Heart right ventricle (tissue), 16 donors: Measurements from ENCODE around the gene RGS9BP. TPM values are rescaled to one million over a fixed set of nuclear protein-coding genes. Genes with fewer than 3 reads are reported as not detected.
A peak's percentile ranks its signal among the peaks of the same experiment; 100 is the strongest.

Source experiments
- ATAC-seq, 8 donors: fragments of 200-7000 bp; cut with Tn5 transposase; one replicate each; pipeline ENCODE4 v1.9.1; 2020; ENCODE audit warnings: mild to moderate bottlenecking in 8 of 8, moderate library complexity in 8 of 8, moderate number of reproducible peaks in 1 of 8
- DNase-seq, 2 donors: peaks; one replicate each; pipeline ENCODE4 v3.0.0-alpha.2; 2020
- H3K27ac ChIP-seq, 10 donors: fragments of 200-600 bp; sonication (generic) in 2 of 10; one replicate each; pipeline versions ENCODE4 v1.5.0 to v1.8.0; 2020 to 2022; ENCODE audit warnings: mild to moderate bottlenecking in 3 of 10
- H3K27me3 ChIP-seq, 7 donors: fragments of 200-600 bp; one replicate each; pipeline ENCODE4 v1.8.0; 2021 to 2022; ENCODE audit warnings: mild to moderate bottlenecking in 2 of 7
- H3K36me3 ChIP-seq, 9 donors: fragments of 200-600 bp; sonication (generic) in 1 of 9; one replicate each; pipeline versions ENCODE4 v1.5.0 to v1.8.0; 2020 to 2022; ENCODE audit warnings: mild to moderate bottlenecking in 2 of 9
- H3K4me1 ChIP-seq, 9 donors: fragments of 200-600 bp; sonication (generic) in 1 of 9; one replicate each; pipeline versions ENCODE4 v1.5.0 to v1.8.0; 2020 to 2022; ENCODE audit warnings: mild to moderate bottlenecking in 4 of 9
- H3K4me3 ChIP-seq, 10 donors: fragments of 200-600 bp; sonication (generic) in 2 of 10; one replicate each; pipeline versions ENCODE4 v1.5.0 to v1.8.0; 2020 to 2022; ENCODE audit warnings: mild to moderate bottlenecking in 7 of 10, moderate library complexity in 2 of 10
- H3K9me3 ChIP-seq, 11 donors: fragments of 200-600 bp in 10 of 11; sonication (generic) in 2 of 11; one replicate each; pipeline versions ENCODE4 v1.5.0 to v1.8.0; 2013 to 2022; ENCODE audit warnings: mild to moderate bottlenecking in 2 of 11, control low read depth in 1 of 11, moderate library complexity in 1 of 11
- CTCF ChIP-seq, 9 donors: fragments of 200-600 bp; sonication (generic) in 2 of 9; IDR thresholded peaks; one replicate each; pipeline versions ENCODE4 v1.5.0 to v1.8.0; 2021 to 2022; ENCODE audit warnings: antibody characterized with exemption in 9 of 9, mild to moderate bottlenecking in 5 of 9, moderate library complexity in 1 of 9
- WGBS, 2 donors: extraction: QIAGEN DNeasy Blood & Tissue Kit; methylation state at CpG; one replicate each; pipeline ENCODE4 v1.1.7; 2013; ENCODE audit warnings: inconsistent platforms in 1 of 2; 5-methylcytosine and 5-hydroxymethylcytosine counted together
- intact Hi-C, 10 donors: fragments of 100-400 bp; cut with DNase I; formaldehyde crosslinking; loops; one replicate each; pipeline versions ENCODE4 v1.11.1 to v1.14.2; 2022
- polyA plus RNA-seq, 2 donors: library from polyadenylated mRNA; stranded (reverse); fragments of 200-250 nt; gene quantifications; one replicate each; pipeline ENCODE4 v1.2.3, GENCODE V29; 2013
- total RNA-seq, 10 donors: library from RNA; stranded (reverse); fragmentation: NEBNext Ultra II Directional in 3 of 10; extraction: Animal tissue kit (Norgen Biotek cat#: 25700) in 3 of 10; gene quantifications; one replicate each; pipeline versions ENCODE4 v1.2.1 to v1.2.4, GENCODE V29; 2021 to 2023
- donor health status: Arrhythmogenic right ventricular cardiomyopathy.
- donor health status: ischemic (EF 13 %, LVEDD 7.1; RV severe dilation, severe dysfunction).
- donor health status: healthy with polysubstance abuse.
- donor health status: DM: no; HTN: yes; CAD: no.
- donor health status: DM: no; HTN: no; CAD: no.
- donor health status: ischemic (EF 25% LVEDD 6.9; RV normal size, moderate dysfunction).
- donor health status: ischemic (EF 25% LVEDD 5.7; RV mildly dilated, moderate dysfunction).
- donor health status: healthy.
- donor health status: DM: yes; HTN: yes; CAD: no.
- donor health status: Ischemic cardiomyopathy.
- donor health status: ischemic (EF 35%, LVEDD 5.7; RV mildly dilated, moderate dysfunction).
- donor health status: nonischemic (EF 11% LVEDD 7.7; RV severe dilation, severe dysfunction).
- donor health status: DM: yes; HTN: yes; CAD: no.
- donor health status: PGD.
- donor health status: ischemic (EF 29% LVEDD 5.4; RV normal size, mild dysfunction).
- donor health status: nonischemic (EF 23%, LVEDD 6.1; RV moderate dilation, normal function).

RGS9BP gene
- total and polyA plus RNA-seq, 12 donors, result 0.43 to 13.5 (median 4.2) TPM

- Histone ChIP-seq H3K4me3 (peak overlapping the region in 6 of 10 donors; percentile 81 to 97 (median 88)), H3K27ac (no peak overlapping the region), H3K36me3 (peaks cover 0 to 4% (median 0%) of the 10 kb centered on the region in 9 donors), H3K27me3 (peaks cover 0 to 30% (median 8%) of the 10 kb centered on the region in 7 donors), H3K4me1 (peaks cover 4 to 59% (median 38%) of the 10 kb centered on the region in 9 donors), H3K9me3 (no peaks in the 10 kb centered on the region)
- 88 to 92% methylated on average over 10 of the region's 10 CpGs for WGBS, 2 donors
- no peak for DNase-seq
- TF ChIP-seq CTCF (IDR thresholded peaks at IDR 0.05), result no peak
- no peak for ATAC-seq
- intact Hi-C loops, result no loop called here
These were observed 2.1 kb upstream of the RGS9BP start for GRCh38 chr19:32673573-32673972.

- ATAC-seq, result no peak
- Histone ChIP-seq H3K36me3 (peaks cover 0 to 4% (median 0%) of the 10 kb centered on the region in 9 donors), H3K9me3 (no peaks in the 10 kb centered on the region), H3K4me1 (peaks cover 4 to 57% (median 38%) of the 10 kb centered on the region in 9 donors), H3K27me3 (peaks cover 0 to 33% (median 8%) of the 10 kb centered on the region in 7 donors), H3K27ac (peak overlapping the region in 9 of 10 donors; percentile 81 to 90 (median 85)), H3K4me3 (peak overlapping the region; percentile 48 to 97 (median 86))
- WGBS, 2 donors, result 1 to 2% methylated on average over 62 to 67 of the region's 67 CpGs
- intact Hi-C loops, result loop anchor here in 1 of 10 donors (2.0 kb wide), 1 partner anchor 16 kb away; the partner anchor contains the start of gene NUDT19
- no peak for TF ChIP-seq CTCF (IDR thresholded peaks at IDR 0.05)
- no peak for DNase-seq
These were observed 1.3 kb upstream of the RGS9BP start for GRCh38 chr19:32674153-32674930.

- H3K27me3 ChIP-seq, result peaks cover 0 to 33% (median 8%) of the 10 kb centered on the region in 7 donors
- peak; percentile 97 to 99 for DNase-seq
- H3K9me3 ChIP-seq, result no peaks in the 10 kb centered on the region
- ATAC-seq, result peak; percentile 93 to 99 (median 97)
- peak within 1 kb of the TSS; percentile 48 to 97 (median 86) for H3K4me3 ChIP-seq
- peaks cover 4 to 50% (median 31%) of the 10 kb centered on the region in 9 donors for H3K4me1 ChIP-seq
- H3K36me3 ChIP-seq, result peaks cover 0 to 4% (median 0%) of the 10 kb centered on the region in 9 donors
- intact Hi-C loops, result loop anchor here in 1 of 10 donors (2.0 kb wide), 1 partner anchor 16 kb away; the partner anchor contains the start of gene NUDT19
- WGBS, 2 donors, result 0 to 1% methylated on average over 70 to 75 of the region's 75 CpGs
- peak in 1 of 9 donors; percentile 14 for TF ChIP-seq CTCF (IDR thresholded peaks at IDR 0.05)
- H3K27ac ChIP-seq, result peak within 1 kb of the TSS in 9 of 10 donors; percentile 81 to 90 (median 85)
These were observed 523 bp upstream of the RGS9BP start, which contains the start of gene ANKRD27 for GRCh38 chr19:32674931-32675719. ANKRD27 (minus strand) TSS chr19:32675180; CDS start chr19:32659015, 16,165 bp downstream.
